ENCODE results near the gene SIN3B. TPM values are rescaled to one million over a fixed set of nuclear protein-coding genes. Genes with fewer than 3 reads are reported as not detected.

Gene SIN3B
- polyA plus RNA-seq, 2 of the 4 experiments (the other 2 are of a cell fraction) = 12.2 to 21.3 TPM

DNA sequence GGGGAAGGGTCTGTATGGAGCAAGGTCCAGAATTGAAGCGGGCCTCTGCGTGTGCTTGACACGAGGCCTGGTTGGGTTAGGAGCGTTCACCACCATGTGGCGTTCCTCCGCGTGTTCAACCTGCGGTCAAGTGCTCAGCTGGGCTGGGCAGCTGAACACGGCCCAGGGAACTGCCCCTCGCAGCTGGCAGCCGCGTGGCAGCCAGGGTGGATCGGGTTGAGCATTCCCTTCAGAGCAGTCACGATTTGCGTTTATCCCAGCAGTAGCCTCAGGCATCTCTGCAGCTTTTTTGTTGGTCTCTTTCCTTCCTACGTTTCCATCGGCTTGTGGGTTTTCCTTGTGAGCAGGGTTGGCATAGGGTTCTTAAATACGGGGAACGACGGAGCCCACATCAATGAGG is 30.9 kb downstream of the SIN3B start:
- Histone ChIP-seq H3K9me3 (no peaks in the 10 kb centered on the region), H3K27ac (no peak overlapping the region), H3K4me3 (no peak overlapping the region), H3K4me1 (no peaks in the 10 kb centered on the region), H3K4me2 (no peak overlapping the region)
- FAIRE-seq (no peak), DNase-seq (ENCODE audit: low read depth in 1 of 2, low spot score in 1 of 2) (no peak), ATAC-seq (no peak)
- CTCF ChIA-PET = no interaction called here
- 97% methylated on average over 20 of the region's 20 CpGs for WGBS (ENCODE audit: missing lambda C conversion rate)
- POLR2A ChIA-PET = no interaction called here
- TF ChIP-seq MAZ (IDR thresholded peaks at IDR 0.05; ENCODE audit: borderline replicate concordance, low read depth, low read length) (no peak), RFX5 (IDR thresholded peaks at IDR 0.05) (no peak), MAFK (IDR thresholded peaks at IDR 0.05; ENCODE audit: partially characterized antibody) (no peak), ZNF302 (CRISPR knock-in tag; IDR thresholded peaks at IDR 0.05) (no peak), NFE2L2 (conservative IDR thresholded peaks at IDR 0.05; ENCODE audit: low read length) (no peak), HOXA7 (CRISPR knock-in tag; IDR thresholded peaks at IDR 0.05) (no peak), NPAS2 (CRISPR knock-in tag; IDR thresholded peaks at IDR 0.05; ENCODE audit: borderline replicate concordance) (no peak), EHF (CRISPR knock-in tag; IDR thresholded peaks at IDR 0.05) (no peak), ESRRA (IDR thresholded peaks at IDR 0.05; ENCODE audit: borderline replicate concordance, low read length) (no peak), TP53 (CRISPR knock-in tag; IDR thresholded peaks at IDR 0.05) (no peak), RAD21 (conservative IDR thresholded peaks at IDR 0.05 in 1 of 2, IDR thresholded peaks at IDR 0.05 in 1 of 2) (no peak), ZC3H11A (IDR thresholded peaks at IDR 0.05) (no peak), GATA3 (IDR thresholded peaks at IDR 0.05; ENCODE audit: borderline replicate concordance) (no peak)
- TF ChIP-seq, protein P1, sequence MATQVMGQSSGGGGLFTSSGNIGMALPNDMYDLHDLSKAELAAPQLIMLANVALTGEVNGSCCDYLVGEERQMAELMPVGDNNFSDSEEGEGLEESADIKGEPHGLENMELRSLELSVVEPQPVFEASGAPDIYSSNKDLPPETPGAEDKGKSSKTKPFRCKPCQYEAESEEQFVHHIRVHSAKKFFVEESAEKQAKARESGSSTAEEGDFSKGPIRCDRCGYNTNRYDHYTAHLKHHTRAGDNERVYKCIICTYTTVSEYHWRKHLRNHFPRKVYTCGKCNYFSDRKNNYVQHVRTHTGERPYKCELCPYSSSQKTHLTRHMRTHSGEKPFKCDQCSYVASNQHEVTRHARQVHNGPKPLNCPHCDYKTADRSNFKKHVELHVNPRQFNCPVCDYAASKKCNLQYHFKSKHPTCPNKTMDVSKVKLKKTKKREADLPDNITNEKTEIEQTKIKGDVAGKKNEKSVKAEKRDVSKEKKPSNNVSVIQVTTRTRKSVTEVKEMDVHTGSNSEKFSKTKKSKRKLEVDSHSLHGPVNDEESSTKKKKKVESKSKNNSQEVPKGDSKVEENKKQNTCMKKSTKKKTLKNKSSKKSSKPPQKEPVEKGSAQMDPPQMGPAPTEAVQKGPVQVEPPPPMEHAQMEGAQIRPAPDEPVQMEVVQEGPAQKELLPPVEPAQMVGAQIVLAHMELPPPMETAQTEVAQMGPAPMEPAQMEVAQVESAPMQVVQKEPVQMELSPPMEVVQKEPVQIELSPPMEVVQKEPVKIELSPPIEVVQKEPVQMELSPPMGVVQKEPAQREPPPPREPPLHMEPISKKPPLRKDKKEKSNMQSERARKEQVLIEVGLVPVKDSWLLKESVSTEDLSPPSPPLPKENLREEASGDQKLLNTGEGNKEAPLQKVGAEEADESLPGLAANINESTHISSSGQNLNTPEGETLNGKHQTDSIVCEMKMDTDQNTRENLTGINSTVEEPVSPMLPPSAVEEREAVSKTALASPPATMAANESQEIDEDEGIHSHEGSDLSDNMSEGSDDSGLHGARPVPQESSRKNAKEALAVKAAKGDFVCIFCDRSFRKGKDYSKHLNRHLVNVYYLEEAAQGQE (IDR thresholded peaks at IDR 0.05) = no peak
- TF ChIP-seq, protein P2, sequence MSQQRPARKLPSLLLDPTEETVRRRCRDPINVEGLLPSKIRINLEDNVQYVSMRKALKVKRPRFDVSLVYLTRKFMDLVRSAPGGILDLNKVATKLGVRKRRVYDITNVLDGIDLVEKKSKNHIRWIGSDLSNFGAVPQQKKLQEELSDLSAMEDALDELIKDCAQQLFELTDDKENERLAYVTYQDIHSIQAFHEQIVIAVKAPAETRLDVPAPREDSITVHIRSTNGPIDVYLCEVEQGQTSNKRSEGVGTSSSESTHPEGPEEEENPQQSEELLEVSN (IDR thresholded peaks at IDR 0.05; ENCODE audit: borderline replicate concordance, low read depth) = no peak
- TF ChIP-seq, protein P3, sequence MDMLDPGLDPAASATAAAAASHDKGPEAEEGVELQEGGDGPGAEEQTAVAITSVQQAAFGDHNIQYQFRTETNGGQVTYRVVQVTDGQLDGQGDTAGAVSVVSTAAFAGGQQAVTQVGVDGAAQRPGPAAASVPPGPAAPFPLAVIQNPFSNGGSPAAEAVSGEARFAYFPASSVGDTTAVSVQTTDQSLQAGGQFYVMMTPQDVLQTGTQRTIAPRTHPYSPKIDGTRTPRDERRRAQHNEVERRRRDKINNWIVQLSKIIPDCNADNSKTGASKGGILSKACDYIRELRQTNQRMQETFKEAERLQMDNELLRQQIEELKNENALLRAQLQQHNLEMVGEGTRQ (IDR thresholded peaks at IDR 0.05) = no peak
- TF ChIP-seq, protein P4, sequence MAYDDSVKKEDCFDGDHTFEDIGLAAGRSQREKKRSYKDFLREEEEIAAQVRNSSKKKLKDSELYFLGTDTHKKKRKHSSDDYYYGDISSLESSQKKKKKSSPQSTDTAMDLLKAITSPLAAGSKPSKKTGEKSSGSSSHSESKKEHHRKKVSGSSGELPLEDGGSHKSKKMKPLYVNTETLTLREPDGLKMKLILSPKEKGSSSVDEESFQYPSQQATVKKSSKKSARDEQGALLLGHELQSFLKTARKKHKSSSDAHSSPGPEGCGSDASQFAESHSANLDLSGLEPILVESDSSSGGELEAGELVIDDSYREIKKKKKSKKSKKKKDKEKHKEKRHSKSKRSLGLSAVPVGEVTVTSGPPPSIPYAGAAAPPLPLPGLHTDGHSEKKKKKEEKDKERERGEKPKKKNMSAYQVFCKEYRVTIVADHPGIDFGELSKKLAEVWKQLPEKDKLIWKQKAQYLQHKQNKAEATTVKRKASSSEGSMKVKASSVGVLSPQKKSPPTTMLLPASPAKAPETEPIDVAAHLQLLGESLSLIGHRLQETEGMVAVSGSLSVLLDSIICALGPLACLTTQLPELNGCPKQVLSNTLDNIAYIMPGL (CRISPR knock-in tag; IDR thresholded peaks at IDR 0.05; ENCODE audit: borderline replicate concordance) = no peak
- TF ChIP-seq, protein P5, sequence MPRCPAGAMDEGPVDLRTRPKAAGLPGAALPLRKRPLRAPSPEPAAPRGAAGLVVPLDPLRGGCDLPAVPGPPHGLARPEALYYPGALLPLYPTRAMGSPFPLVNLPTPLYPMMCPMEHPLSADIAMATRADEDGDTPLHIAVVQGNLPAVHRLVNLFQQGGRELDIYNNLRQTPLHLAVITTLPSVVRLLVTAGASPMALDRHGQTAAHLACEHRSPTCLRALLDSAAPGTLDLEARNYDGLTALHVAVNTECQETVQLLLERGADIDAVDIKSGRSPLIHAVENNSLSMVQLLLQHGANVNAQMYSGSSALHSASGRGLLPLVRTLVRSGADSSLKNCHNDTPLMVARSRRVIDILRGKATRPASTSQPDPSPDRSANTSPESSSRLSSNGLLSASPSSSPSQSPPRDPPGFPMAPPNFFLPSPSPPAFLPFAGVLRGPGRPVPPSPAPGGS (IDR thresholded peaks at IDR 0.05) = no peak
- TF ChIP-seq, protein P6, sequence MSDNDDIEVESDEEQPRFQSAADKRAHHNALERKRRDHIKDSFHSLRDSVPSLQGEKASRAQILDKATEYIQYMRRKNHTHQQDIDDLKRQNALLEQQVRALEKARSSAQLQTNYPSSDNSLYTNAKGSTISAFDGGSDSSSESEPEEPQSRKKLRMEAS (IDR thresholded peaks at IDR 0.05) = no peak
